GM18907 (cell line): Measurements from ENCODE around the gene UXS1.
"Not testable (repeated sequence)": the region's sequence is repeated elsewhere in the genome, so short reads cannot be mapped to it uniquely, and the experiment has no call there.

Source experiments
- ATAC-seq: cut with Tn5 transposase; IDR thresholded peaks from one replicate; pipeline ENCODE4 v1.9.1; 2021; ENCODE audit warnings: mild to moderate bottlenecking, moderate library complexity; ENCODE audit not compliant: unreplicated experiment

Gene UXS1

GRCh38 chr2:106137731-106138521 is 56.2 kb downstream of the UXS1 start:
- no peak for ATAC-seq

- not testable (repeated sequence) for ATAC-seq
Observed at GRCh38 chr2:106131192-106131591, 62.9 kb downstream of the UXS1 start.

- ATAC-seq = no peak
Observed at GRCh38 chr2:106130251-106130998, 63.7 kb downstream of the UXS1 start.

GRCh38 chr2:106129592-106129991 is 64.5 kb downstream of the UXS1 start:
- ATAC-seq = no peak

GRCh38 chr2:106129150-106129549 is 65.0 kb downstream of the UXS1 start:
- ATAC-seq = no peak

GRCh38 chr2:106127776-106128268 is 66.3 kb downstream of the UXS1 start:
- no peak for ATAC-seq

GRCh38 chr2:106127282-106127771 is 66.8 kb downstream of the UXS1 start:
- ATAC-seq = no peak

GRCh38 chr2:106126705-106127281 is 67.3 kb downstream of the UXS1 start:
- ATAC-seq = no peak

- no peak for ATAC-seq
Observed at GRCh38 chr2:106126295-106126694, 67.8 kb downstream of the UXS1 start.

GRCh38 chr2:106124905-106125549 is 69.1 kb downstream of the UXS1 start:
- ATAC-seq = no peak

GRCh38 chr2:106124106-106124756 is 69.9 kb downstream of the UXS1 start:
- ATAC-seq = no peak

GRCh38 chr2:106122157-106122556 is 71.9 kb downstream of the UXS1 start:
- no peak for ATAC-seq

GRCh38 chr2:106120432-106120831 is 73.7 kb downstream of the UXS1 start:
- no peak for ATAC-seq

GRCh38 chr2:106119074-106119473 is 75.0 kb downstream of the UXS1 start:
- no peak for ATAC-seq

GRCh38 chr2:106117882-106118684 is 76.0 kb downstream of the UXS1 start:
- ATAC-seq = no peak

GRCh38 chr2:106117347-106117746 is 76.8 kb downstream of the UXS1 start:
- ATAC-seq = no peak

GRCh38 chr2:106116248-106116647 is 77.9 kb downstream of the UXS1 start:
- ATAC-seq = no peak

- ATAC-seq = no peak
Observed at GRCh38 chr2:106115665-106116064, 78.4 kb downstream of the UXS1 start.

- no peak for ATAC-seq
Observed at GRCh38 chr2:106115250-106115649, 78.9 kb downstream of the UXS1 start.

- no peak for ATAC-seq
Observed at GRCh38 chr2:106114166-106114565, 79.9 kb downstream of the UXS1 start.
